Ishikawa (cell line): ENCODE results near the gene TNFRSF1A.

Source experiments
- CEBPB ChIP-seq: IDR thresholded peaks from 2 replicates; pipeline ENCODE4 v1.6.1; 2012
- CREB1 ChIP-seq: IDR thresholded peaks from 2 replicates; pipeline ENCODE4 v1.6.1; 2012; ENCODE audit warnings: low read depth
- EGR1 ChIP-seq: IDR thresholded peaks from 2 replicates; pipeline ENCODE4 v1.6.1; 2012
- EP300 ChIP-seq: IDR thresholded peaks from 2 replicates; pipeline ENCODE4 v1.6.1; 2012; ENCODE audit warnings: borderline replicate concordance
- FOXM1 ChIP-seq: IDR thresholded peaks from 2 replicates; pipeline ENCODE4 v1.6.1; 2012; ENCODE audit warnings: low read depth, borderline replicate concordance
- NFIC ChIP-seq: IDR thresholded peaks from 2 replicates; pipeline ENCODE4 v1.6.1; 2012
- RAD21 ChIP-seq: IDR thresholded peaks from 2 replicates; pipeline ENCODE4 v1.6.1; 2012; ENCODE audit warnings: low read depth
- TAF1 ChIP-seq: IDR thresholded peaks from 2 replicates; pipeline ENCODE4 v1.6.1; 2012; ENCODE audit warnings: low read depth, mild to moderate bottlenecking
- TCF12 ChIP-seq: IDR thresholded peaks from 2 replicates; pipeline ENCODE4 v1.6.1; 2012; ENCODE audit warnings: low read depth
- TEAD4 ChIP-seq: IDR thresholded peaks from 2 replicates; pipeline ENCODE4 v1.6.1; 2012
- YY1 ChIP-seq: IDR thresholded peaks from 2 replicates; pipeline ENCODE4 v1.6.1; 2012; ENCODE audit warnings: low read depth
- ZBTB7A ChIP-seq: IDR thresholded peaks from 2 replicates; pipeline ENCODE4 v1.6.1; 2012; ENCODE audit warnings: low read depth
- TF ChIP-seq, protein P1 (sequence below): IDR thresholded peaks from 2 replicates; pipeline ENCODE4 v1.6.1; 2012; ENCODE audit warnings: low read depth, mild to moderate bottlenecking
- TF ChIP-seq, protein P2 (sequence below): IDR thresholded peaks from 2 replicates; pipeline ENCODE4 v1.6.1; 2012
- TF ChIP-seq, protein P3 (sequence below): IDR thresholded peaks from 2 replicates; pipeline ENCODE4 v1.6.1; 2012

The TNFRSF1A gene

DNA sequence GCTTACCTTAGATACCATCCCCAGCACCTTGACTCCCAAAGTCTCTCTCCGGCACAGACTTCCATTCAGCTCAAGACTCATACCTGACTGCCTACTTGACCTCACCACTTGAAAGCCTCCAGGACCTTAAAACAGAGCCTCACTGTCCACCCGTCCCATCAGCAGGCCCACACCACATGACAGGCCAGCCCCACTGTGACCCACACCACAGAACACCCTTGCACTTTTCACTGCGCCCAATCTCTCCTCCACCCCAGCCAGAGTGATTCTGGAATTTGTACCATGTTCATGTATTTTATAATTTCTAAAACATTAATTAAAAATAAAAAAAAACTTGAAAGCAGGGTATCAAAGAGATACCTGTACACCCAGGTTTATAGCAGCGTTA lies 59.4 kb downstream of the TNFRSF1A start:
- TF ChIP-seq, protein P1, sequence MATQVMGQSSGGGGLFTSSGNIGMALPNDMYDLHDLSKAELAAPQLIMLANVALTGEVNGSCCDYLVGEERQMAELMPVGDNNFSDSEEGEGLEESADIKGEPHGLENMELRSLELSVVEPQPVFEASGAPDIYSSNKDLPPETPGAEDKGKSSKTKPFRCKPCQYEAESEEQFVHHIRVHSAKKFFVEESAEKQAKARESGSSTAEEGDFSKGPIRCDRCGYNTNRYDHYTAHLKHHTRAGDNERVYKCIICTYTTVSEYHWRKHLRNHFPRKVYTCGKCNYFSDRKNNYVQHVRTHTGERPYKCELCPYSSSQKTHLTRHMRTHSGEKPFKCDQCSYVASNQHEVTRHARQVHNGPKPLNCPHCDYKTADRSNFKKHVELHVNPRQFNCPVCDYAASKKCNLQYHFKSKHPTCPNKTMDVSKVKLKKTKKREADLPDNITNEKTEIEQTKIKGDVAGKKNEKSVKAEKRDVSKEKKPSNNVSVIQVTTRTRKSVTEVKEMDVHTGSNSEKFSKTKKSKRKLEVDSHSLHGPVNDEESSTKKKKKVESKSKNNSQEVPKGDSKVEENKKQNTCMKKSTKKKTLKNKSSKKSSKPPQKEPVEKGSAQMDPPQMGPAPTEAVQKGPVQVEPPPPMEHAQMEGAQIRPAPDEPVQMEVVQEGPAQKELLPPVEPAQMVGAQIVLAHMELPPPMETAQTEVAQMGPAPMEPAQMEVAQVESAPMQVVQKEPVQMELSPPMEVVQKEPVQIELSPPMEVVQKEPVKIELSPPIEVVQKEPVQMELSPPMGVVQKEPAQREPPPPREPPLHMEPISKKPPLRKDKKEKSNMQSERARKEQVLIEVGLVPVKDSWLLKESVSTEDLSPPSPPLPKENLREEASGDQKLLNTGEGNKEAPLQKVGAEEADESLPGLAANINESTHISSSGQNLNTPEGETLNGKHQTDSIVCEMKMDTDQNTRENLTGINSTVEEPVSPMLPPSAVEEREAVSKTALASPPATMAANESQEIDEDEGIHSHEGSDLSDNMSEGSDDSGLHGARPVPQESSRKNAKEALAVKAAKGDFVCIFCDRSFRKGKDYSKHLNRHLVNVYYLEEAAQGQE, result no peak
- no peak for TF ChIP-seq CREB1
- TF ChIP-seq RAD21, result no peak
- no peak for TF ChIP-seq CEBPB
- no peak for TF ChIP-seq YY1
- no peak for TF ChIP-seq TEAD4
- no peak for TF ChIP-seq EGR1

DNA sequence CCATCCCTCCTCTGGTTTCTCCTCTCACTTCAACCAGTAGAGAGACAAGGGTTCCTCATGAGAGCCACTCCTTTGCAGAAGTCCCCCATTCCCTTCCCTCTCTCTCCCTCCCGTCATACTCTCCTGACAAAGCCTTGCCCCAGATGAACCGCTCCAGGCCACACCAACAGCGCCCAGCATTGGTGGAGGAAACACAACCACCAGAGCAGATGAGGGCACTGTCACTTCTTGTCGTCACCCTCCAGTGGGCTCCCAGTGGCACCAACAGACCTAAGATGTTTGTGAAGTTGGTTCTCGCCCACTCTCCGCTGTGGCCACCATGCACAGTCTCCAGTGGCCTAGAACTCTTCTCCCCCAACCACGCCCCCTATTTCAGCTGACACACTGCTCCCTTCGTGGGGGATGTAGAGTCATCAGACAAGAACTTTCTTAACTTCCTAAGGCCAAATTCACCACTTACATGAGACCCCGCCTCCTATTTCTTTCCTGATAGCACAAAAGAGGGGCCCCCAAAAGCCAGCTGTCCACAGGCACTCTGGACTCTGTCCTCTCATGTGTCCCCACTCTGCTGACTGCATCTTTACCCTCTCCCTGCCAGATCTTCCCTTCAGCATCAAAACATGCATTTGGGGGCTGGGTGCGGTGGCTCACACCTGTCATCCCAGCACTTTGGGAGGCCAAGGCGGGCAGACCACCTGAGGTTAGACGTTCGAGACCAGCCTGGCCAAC lies 60.6 kb downstream of the TNFRSF1A start:
- TF ChIP-seq, protein P2, sequence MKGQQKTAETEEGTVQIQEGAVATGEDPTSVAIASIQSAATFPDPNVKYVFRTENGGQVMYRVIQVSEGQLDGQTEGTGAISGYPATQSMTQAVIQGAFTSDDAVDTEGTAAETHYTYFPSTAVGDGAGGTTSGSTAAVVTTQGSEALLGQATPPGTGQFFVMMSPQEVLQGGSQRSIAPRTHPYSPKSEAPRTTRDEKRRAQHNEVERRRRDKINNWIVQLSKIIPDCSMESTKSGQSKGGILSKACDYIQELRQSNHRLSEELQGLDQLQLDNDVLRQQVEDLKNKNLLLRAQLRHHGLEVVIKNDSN, result no peak
- TF ChIP-seq, protein P3, sequence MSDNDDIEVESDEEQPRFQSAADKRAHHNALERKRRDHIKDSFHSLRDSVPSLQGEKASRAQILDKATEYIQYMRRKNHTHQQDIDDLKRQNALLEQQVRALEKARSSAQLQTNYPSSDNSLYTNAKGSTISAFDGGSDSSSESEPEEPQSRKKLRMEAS, result no peak
- TF ChIP-seq TAF1 (no peak), EP300 (no peak), CEBPB (no peak), NFIC (no peak), RAD21 (no peak), TEAD4 (no peak), TCF12 (no peak), ZBTB7A (no peak)
- TF ChIP-seq, protein P1, result no peak

DNA sequence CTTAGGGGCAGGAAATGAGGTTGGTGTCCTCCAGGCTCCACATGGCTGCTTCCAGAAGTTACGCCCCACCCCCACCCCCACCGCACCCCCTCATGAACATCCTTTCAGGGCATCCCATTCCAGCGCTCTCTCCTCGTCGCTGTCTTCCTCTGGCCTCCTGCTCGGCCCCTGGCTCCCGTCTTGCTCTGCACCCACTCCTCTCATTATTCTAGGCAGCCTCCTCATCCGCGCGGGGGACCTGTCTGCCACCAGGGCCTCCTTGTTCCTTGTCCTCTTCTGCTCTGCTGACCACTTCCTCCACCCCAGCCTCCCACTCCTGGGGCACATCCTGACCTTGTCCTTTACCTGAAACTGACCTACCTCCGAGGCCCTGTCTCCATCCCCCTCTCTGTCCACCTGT lies 61.2 kb downstream of the TNFRSF1A start:
- no peak for TF ChIP-seq ZBTB7A
- TF ChIP-seq YY1, result no peak
- no peak for TF ChIP-seq NFIC
- TF ChIP-seq CREB1, result no peak
- no peak for TF ChIP-seq TEAD4
- TF ChIP-seq, protein P1, result no peak
- TF ChIP-seq TAF1, result no peak

DNA sequence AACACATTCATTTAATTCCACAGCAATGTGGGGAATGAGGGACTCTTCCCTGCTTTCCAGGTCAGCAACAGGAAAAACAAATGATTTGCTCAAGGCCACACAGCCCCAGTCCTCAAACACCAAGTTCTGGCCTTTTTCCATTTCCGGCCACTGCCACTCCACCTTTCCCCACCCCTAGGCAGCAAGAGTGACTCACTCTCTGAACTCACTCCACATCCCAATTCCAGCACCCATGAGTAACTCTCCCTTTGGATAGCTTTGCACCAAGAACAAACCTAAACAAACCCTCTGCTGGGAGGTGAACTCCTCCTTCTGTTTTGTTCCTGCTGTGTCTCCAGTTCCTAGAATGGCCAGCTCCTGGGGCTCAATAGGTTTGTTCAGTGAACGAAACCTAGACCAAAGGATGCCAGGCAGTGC lies 61.8 kb downstream of the TNFRSF1A start:
- peak; percentile 34; the same call in 1 of the 2 replicates for TF ChIP-seq ZBTB7A
- TF ChIP-seq CEBPB, result 0 out of 2 replicates have a peak, but pooled peaks have one; percentile 32
- TF ChIP-seq, protein P1, result 0 out of 2 replicates have a peak, but pooled peaks have one; percentile 15
- TF ChIP-seq FOXM1, result peak; percentile 80
- TF ChIP-seq, protein P3, result peak; percentile 78; the same call in 1 of the 2 replicates
- TF ChIP-seq EGR1, result no peak
- no peak; the same call in 1 of the 2 replicates for TF ChIP-seq TEAD4
- no peak; the same call in 1 of the 2 replicates for TF ChIP-seq RAD21
- no peak for TF ChIP-seq CREB1
- TF ChIP-seq, protein P2, result no peak
- TF ChIP-seq YY1, result peak; percentile 60
- no peak for TF ChIP-seq TAF1
- TF ChIP-seq NFIC, result peak; percentile 88
- peak; percentile 84 for TF ChIP-seq TCF12
- TF ChIP-seq EP300, result peak; percentile 84
